ENCODE results near the gene NBEAL1.
"Not testable (repeated sequence)": the region's sequence is repeated elsewhere in the genome, so short reads cannot be mapped to it uniquely, and the experiment has no call there.

Gene NBEAL1

DNA sequence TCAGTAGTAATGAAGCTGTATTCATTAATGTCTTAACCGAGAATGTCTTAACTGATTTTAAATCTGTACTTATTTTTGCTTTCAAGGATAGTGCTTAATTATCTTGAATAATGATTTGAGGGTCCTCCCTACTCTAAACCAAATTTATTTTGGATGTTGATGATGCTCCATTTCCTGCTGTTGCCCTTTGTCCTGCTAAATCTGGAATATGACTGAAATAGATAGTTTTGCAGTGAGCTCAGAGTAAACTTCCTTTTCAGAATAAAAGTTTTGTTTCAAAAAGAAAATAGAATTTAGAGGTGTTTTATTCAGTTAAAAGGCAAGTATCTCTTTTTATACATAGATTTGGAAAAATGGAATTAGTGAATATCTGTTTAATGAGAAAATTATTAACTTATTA is 8.1 kb downstream of the NBEAL1 start:
- DNase-seq (no peak), ATAC-seq (replicated peaks) (no peak)
- peaks cover 10 to 13% of the 10 kb centered on the region in 2 donors for H3K36me3 Mint-ChIP-seq
- H3K27ac Mint-ChIP-seq: no peak overlapping the region
- H3K27me3 Mint-ChIP-seq: no peaks in the 10 kb centered on the region
- no peaks in the 10 kb centered on the region for H3K9me3 Mint-ChIP-seq
- H3K4me1 Mint-ChIP-seq: peaks cover 8% of the 10 kb centered on the region in 2 donors
- H3K4me3 Mint-ChIP-seq: no peak overlapping the region

- ATAC-seq (replicated peaks): no peak
- no peak for DNase-seq
- Mint-ChIP-seq H3K9me3 (no peaks in the 10 kb centered on the region), H3K27ac (peak overlapping the region; percentile 44), H3K4me1 (peaks cover 0 to 1% of the 10 kb centered on the region in 2 donors), H3K4me3 (no peak overlapping the region), H3K36me3 (peaks cover 8 to 10% of the 10 kb centered on the region in 2 donors), H3K27me3 (no peaks in the 10 kb centered on the region)
Observed at GRCh38 chr2:203025592-203025991, 10.9 kb downstream of the NBEAL1 start.

DNA sequence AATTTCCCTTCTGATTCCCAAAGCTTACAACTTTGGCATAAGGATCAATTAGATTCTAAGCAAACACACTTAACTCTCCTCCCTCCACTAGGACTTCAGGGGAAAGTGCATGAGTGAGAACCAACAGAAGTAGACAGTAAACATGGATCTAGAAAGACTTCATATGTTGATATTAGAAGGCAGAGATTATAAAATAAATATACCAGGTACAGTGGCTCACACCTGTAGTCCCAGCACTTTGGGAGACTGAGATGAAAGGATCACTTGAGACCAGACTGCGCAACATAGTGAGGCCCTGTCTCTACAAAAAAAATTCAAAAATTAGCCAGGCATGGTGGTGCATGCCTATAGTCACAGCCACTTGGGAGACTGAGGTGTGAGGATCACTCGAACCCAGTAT is 15.9 kb downstream of the NBEAL1 start:
- Mint-ChIP-seq H3K27me3 (no peaks in the 10 kb centered on the region), H3K27ac (no peak overlapping the region), H3K4me3 (no peak overlapping the region), H3K9me3 (no peaks in the 10 kb centered on the region), H3K4me1 (peaks cover 0 to 4% of the 10 kb centered on the region in 2 donors), H3K36me3 (peaks cover 2 to 9% of the 10 kb centered on the region in 2 donors)
- DNase-seq (no peak), ATAC-seq (replicated peaks) (no peak)

DNA sequence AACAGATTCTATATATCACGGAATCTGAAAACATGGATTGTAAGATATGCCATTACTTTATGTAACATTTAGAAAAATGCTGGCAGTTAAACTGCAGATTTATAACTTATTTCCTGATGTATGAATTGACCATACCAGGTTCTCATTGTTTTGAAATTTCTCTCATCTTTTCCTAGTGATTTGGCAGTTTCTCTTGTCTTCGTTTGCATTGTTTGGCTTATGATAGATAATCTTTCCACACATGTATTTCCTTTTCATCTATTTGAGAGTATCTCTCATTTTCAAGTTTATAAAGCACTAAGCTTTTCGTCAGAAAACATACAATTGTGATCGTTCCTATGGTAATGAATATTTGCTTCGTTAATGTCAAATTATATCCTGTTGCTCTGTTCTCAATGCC is 16.3 kb downstream of the NBEAL1 start:
- Mint-ChIP-seq H3K27ac (no peak overlapping the region), H3K27me3 (no peaks in the 10 kb centered on the region), H3K36me3 (peaks cover 2 to 9% of the 10 kb centered on the region in 2 donors), H3K9me3 (no peaks in the 10 kb centered on the region), H3K4me1 (peaks cover 0 to 2% of the 10 kb centered on the region in 2 donors), H3K4me3 (no peak overlapping the region)
- DNase-seq (no peak), ATAC-seq (replicated peaks) (no peak)

DNA sequence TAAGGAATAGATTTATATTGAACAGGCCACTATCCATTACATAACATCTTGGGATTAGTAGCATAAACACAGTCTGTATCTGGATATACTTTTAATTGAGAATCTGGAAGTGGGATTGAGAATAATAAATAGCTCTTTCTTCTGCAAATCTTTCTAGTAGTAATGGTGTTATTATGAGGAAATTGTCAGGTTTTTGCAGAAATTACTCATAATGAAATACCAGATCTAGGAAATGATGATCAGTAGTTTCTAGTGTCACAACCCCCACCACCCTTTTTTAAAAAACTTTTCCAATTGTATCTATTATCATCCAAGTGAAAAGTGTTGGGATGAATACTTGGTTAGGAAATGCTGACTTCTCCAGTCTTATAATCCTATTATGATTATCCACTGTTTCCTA is 18.7 kb downstream of the NBEAL1 start:
- H3K27ac Mint-ChIP-seq: no peak overlapping the region
- peaks cover 2% of the 10 kb centered on the region in 2 donors for H3K4me1 Mint-ChIP-seq
- DNase-seq (no peak), ATAC-seq (replicated peaks) (peak in 1 of 2 donors; percentile 16)
- no peak overlapping the region for H3K4me3 Mint-ChIP-seq
- peaks cover 2 to 9% of the 10 kb centered on the region in 2 donors for H3K36me3 Mint-ChIP-seq
- H3K9me3 Mint-ChIP-seq: no peaks in the 10 kb centered on the region
- no peaks in the 10 kb centered on the region for H3K27me3 Mint-ChIP-seq

- Mint-ChIP-seq H3K36me3 (peaks cover 2 to 17% of the 10 kb centered on the region in 2 donors), H3K27me3 (no peaks in the 10 kb centered on the region), H3K4me1 (peaks cover 2 to 5% of the 10 kb centered on the region in 2 donors), H3K9me3 (no peaks in the 10 kb centered on the region), H3K4me3 (no peak overlapping the region), H3K27ac (no peak overlapping the region)
- DNase-seq (no peak), ATAC-seq (replicated peaks) (no peak)
Observed at GRCh38 chr2:203035879-203036470, 21.3 kb downstream of the NBEAL1 start.

DNA sequence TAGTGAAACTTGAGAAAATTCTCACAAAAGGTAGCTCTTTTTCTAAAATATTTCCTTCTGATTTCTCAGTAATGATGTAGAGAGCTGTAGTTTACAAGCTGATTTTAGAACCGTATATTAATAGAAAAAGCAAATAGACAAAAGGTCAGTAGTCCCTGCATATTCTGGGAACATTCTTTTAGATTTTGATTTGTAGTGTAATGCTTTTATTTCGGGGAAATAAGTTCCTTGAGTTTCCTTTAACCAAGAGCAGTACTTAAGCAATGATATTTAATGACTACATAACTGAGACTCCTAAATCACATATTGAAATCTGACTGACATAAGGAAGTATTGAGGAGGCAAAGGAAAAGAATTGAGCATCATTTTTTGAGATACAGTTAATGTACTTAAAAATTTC is 22.4 kb downstream of the NBEAL1 start:
- no peak overlapping the region for H3K4me3 Mint-ChIP-seq
- H3K4me1 Mint-ChIP-seq: peaks cover 2 to 5% of the 10 kb centered on the region in 2 donors
- peaks cover 4 to 18% of the 10 kb centered on the region in 2 donors for H3K36me3 Mint-ChIP-seq
- no peaks in the 10 kb centered on the region for H3K9me3 Mint-ChIP-seq
- no peak overlapping the region for H3K27ac Mint-ChIP-seq
- no peak for DNase-seq
- H3K27me3 Mint-ChIP-seq: no peaks in the 10 kb centered on the region
- ATAC-seq (replicated peaks): no peak

DNA sequence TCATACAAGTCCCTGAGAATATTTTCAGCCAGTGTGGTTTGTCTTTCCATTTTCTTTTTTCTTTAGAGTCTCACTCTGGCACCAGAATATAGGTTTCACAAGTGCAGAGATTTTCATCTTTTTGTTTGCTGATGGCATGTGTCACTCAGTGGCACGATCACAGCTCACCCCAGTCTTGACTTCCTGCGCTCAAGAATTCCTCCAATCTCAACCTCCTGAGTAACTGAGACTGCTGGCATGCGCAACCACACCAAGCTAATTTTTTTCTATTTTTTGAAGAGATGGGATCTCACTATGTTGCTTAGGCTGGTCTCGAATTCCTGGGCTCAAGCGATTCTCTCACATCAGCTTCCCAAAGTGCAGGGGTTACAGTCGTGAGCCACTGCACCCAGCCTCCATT is 23.9 kb downstream of the NBEAL1 start:
- Mint-ChIP-seq H3K4me1 (peaks cover 2 to 5% of the 10 kb centered on the region in 2 donors), H3K9me3 (no peaks in the 10 kb centered on the region), H3K27ac (no peak overlapping the region), H3K4me3 (no peak overlapping the region), H3K36me3 (peaks cover 12 to 26% of the 10 kb centered on the region in 2 donors), H3K27me3 (no peaks in the 10 kb centered on the region)
- DNase-seq (no peak), ATAC-seq (replicated peaks) (no peak)

- not testable (repeated sequence) for H3K27ac Mint-ChIP-seq; H3K4me1 Mint-ChIP-seq; DNase-seq; H3K27me3 Mint-ChIP-seq; ATAC-seq (replicated peaks); H3K4me3 Mint-ChIP-seq; H3K9me3 Mint-ChIP-seq
- peaks cover 16 to 30% of the 10 kb centered on the region in 2 donors for H3K36me3 Mint-ChIP-seq
Observed at GRCh38 chr2:203039211-203039610, 24.5 kb downstream of the NBEAL1 start.

DNA sequence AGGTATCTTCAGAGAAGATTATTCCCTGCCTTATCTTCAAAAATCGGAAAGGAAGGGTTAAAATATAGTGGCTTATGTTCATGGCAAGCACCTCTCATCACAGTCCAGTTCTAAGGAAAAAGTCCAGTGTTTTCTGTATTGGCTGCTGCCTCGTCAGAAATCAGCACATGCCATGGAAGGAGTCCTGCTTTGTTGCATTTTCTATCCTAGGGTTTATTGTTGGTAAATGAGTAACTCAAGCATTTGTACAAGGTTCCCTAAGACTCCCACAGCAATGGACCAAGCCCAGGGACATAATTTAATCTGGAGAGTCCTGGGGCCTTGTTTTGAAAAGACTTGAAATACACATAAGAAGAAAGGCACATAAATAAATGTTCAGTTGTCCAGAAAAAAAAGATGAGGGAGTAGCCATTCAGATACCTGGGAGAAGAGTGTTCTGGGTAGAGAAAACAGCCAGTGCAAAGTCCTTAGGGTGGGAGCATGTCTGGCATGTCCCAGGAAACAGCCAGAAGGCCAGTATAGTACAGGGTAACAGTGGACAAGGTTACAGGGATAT is 26.4 kb downstream of the NBEAL1 start:
- Mint-ChIP-seq H3K27ac (no peak overlapping the region), H3K4me1 (peaks cover 0 to 5% of the 10 kb centered on the region in 2 donors), H3K9me3 (no peaks in the 10 kb centered on the region), H3K4me3 (no peak overlapping the region), H3K27me3 (no peaks in the 10 kb centered on the region), H3K36me3 (peaks cover 16 to 30% of the 10 kb centered on the region in 2 donors)
- ATAC-seq (replicated peaks) (no peak), DNase-seq (no peak)

DNA sequence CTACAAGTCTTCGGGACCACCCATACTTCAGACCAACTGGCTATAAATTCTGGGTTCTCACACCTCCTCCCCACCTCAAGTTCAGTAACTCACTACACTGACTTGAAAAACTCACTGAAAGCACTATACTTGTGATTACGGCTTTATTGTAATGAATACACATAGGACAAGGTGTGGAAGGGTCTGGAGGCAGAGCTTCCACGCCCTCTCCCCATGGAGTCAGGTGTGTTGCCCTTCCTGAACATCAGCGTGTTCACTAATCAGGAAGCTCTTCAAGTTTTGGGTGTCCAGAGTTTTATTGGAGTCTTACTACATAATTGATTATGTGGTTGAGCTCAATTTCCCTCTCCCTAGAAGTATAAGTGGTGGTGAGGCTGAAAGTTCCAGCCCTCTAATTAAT is 27.5 kb downstream of the NBEAL1 start:
- Mint-ChIP-seq H3K27me3 (no peaks in the 10 kb centered on the region), H3K36me3 (peaks cover 22 to 37% of the 10 kb centered on the region in 2 donors), H3K4me3 (no peak overlapping the region), H3K4me1 (peaks cover 0 to 5% of the 10 kb centered on the region in 2 donors), H3K27ac (no peak overlapping the region), H3K9me3 (no peaks in the 10 kb centered on the region)
- DNase-seq: no peak
- no peak for ATAC-seq (replicated peaks)

- H3K4me3 Mint-ChIP-seq: no peak overlapping the region
- H3K9me3 Mint-ChIP-seq: no peaks in the 10 kb centered on the region
- peaks cover 0 to 4% of the 10 kb centered on the region in 2 donors for H3K4me1 Mint-ChIP-seq
- peaks cover 26 to 37% of the 10 kb centered on the region in 2 donors for H3K36me3 Mint-ChIP-seq
- no peaks in the 10 kb centered on the region for H3K27me3 Mint-ChIP-seq
- DNase-seq (no peak), ATAC-seq (replicated peaks) (no peak)
- H3K27ac Mint-ChIP-seq: no peak overlapping the region
Observed at GRCh38 chr2:203043226-203043625, 28.6 kb downstream of the NBEAL1 start.

- H3K4me3 Mint-ChIP-seq: no peak overlapping the region
- no peak overlapping the region for H3K27ac Mint-ChIP-seq
- DNase-seq (no peak), ATAC-seq (replicated peaks) (no peak)
- H3K27me3 Mint-ChIP-seq: no peaks in the 10 kb centered on the region
- H3K4me1 Mint-ChIP-seq: no peaks in the 10 kb centered on the region
- no peaks in the 10 kb centered on the region for H3K9me3 Mint-ChIP-seq
- H3K36me3 Mint-ChIP-seq: peaks cover 24 to 28% of the 10 kb centered on the region in 2 donors
Observed at GRCh38 chr2:203045867-203046266, 31.2 kb downstream of the NBEAL1 start.

- no peaks in the 10 kb centered on the region for H3K27me3 Mint-ChIP-seq
- H3K4me3 Mint-ChIP-seq: no peak overlapping the region
- no peak overlapping the region for H3K27ac Mint-ChIP-seq
- H3K9me3 Mint-ChIP-seq: no peaks in the 10 kb centered on the region
- DNase-seq (no peak), ATAC-seq (replicated peaks) (no peak)
- peaks cover 9 to 27% of the 10 kb centered on the region in 2 donors for H3K36me3 Mint-ChIP-seq
- H3K4me1 Mint-ChIP-seq: no peaks in the 10 kb centered on the region
Observed at GRCh38 chr2:203052539-203052938, 37.9 kb downstream of the NBEAL1 start.

GRCh38 chr2:203059567-203060240 is 45.0 kb downstream of the NBEAL1 start:
- no peak for ATAC-seq (replicated peaks)
- H3K9me3 Mint-ChIP-seq: peaks cover 0 to 1% of the 10 kb centered on the region in 2 donors
- no peak for DNase-seq
- no peak overlapping the region for H3K4me3 Mint-ChIP-seq
- no peaks in the 10 kb centered on the region for H3K4me1 Mint-ChIP-seq
- H3K27ac Mint-ChIP-seq: no peak overlapping the region
- H3K27me3 Mint-ChIP-seq: no peaks in the 10 kb centered on the region
- H3K36me3 Mint-ChIP-seq: peaks cover 31 to 40% of the 10 kb centered on the region in 2 donors
